ENCODE data around the gene APOL1.

GRCh38 chr22:36303874-36304273 lies 50.9 kb downstream of the APOL1 start:
- TF ChIP-seq YY1 (IDR thresholded peaks at IDR 0.05; ENCODE audit: borderline replicate concordance in 1 of 3, control insufficient read depth in 1 of 3, extremely low read depth in 1 of 3, insufficient read depth in 3 of 3, insufficient read length in 1 of 3, insufficient replicate concordance in 2 of 3, low read depth in 1 of 3, low read length in 2 of 3) (no peak), SMARCA5 (IDR thresholded peaks at IDR 0.05) (no peak), ZNF253 (CRISPR knock-in tag; conservative IDR thresholded peaks at IDR 0.05) (no peak), SRSF1 (IDR thresholded peaks at IDR 0.05; ENCODE audit: low read depth, low read length) (no peak), NBN (IDR thresholded peaks at IDR 0.05; ENCODE audit: low read depth) (no peak), CTCF (IDR thresholded peaks at IDR 0.05 in 2 of 3, conservative IDR thresholded peaks at IDR 0.05 in 1 of 3; ENCODE audit: insufficient read depth in 2 of 3, low read depth in 1 of 3, low read length in 3 of 3) (no peak), SMARCA4 (IDR thresholded peaks at IDR 0.05) (no peak), POLR2A (conservative IDR thresholded peaks at IDR 0.05) (no peak), GABPB1 (CRISPR knock-in tag; IDR thresholded peaks at IDR 0.05) (no peak), CEBPB (tag; IDR thresholded peaks at IDR 0.05) (no peak)

Measured in K562 (cell line).